ENCODE data around the gene C11orf16.
"Not testable (repeated sequence)": the region's sequence is repeated elsewhere in the genome, so short reads cannot be mapped to it uniquely, and the experiment has no call there.

GRCh38 chr11:8935789-8936188, 3.0 kb upstream of the C11orf16 start:
- TF ChIP-seq FOXK2 (IDR thresholded peaks at IDR 0.05); ELF4 (IDR thresholded peaks at IDR 0.05); HDGF (IDR thresholded peaks at IDR 0.05; ENCODE audit: borderline replicate concordance): not testable (repeated sequence)

Data from HEK293T (cell line).